Measurements from ENCODE around the gene TXK. TPM values are rescaled to one million over a fixed set of nuclear protein-coding genes. Genes with fewer than 3 reads are reported as not detected.

Gene TXK
- total RNA-seq, 1 donor from 2014 or later, result 0.36 TPM

DNA sequence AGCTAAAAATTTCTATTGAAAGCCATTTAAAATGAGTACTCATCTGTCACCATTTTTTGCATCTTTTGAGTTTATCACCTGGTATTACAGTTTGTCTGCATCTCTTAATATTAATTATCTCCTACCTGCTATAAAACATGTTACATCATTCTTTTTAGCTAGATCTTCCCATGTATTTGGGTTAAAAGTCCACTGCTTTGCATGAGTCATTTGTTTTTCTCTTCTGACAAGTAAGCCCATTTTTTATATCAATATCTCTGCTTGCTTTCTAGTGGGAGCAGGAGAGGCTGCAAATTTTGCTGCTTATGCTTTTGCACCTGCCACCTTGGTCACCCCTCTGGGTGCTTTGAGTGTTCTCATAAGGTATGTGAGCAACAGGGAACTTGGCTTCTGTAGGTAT is 101.3 kb downstream of the TXK start:
- Mint-ChIP-seq H3K27ac (ENCODE audit: unreplicated experiment) (no peak overlapping the region), H3K9me3 (ENCODE audit: unreplicated experiment) (no peaks in the 10 kb centered on the region), H3K4me3 (ENCODE audit: unreplicated experiment) (no peak overlapping the region), H3K27me3 (ENCODE audit: unreplicated experiment) (no peaks in the 10 kb centered on the region), H3K4me1 (ENCODE audit: unreplicated experiment) (no peaks in the 10 kb centered on the region), H3K36me3 (ENCODE audit: low read depth, unreplicated experiment) (no peaks in the 10 kb centered on the region)
- TF ChIP-seq, protein P1, sequence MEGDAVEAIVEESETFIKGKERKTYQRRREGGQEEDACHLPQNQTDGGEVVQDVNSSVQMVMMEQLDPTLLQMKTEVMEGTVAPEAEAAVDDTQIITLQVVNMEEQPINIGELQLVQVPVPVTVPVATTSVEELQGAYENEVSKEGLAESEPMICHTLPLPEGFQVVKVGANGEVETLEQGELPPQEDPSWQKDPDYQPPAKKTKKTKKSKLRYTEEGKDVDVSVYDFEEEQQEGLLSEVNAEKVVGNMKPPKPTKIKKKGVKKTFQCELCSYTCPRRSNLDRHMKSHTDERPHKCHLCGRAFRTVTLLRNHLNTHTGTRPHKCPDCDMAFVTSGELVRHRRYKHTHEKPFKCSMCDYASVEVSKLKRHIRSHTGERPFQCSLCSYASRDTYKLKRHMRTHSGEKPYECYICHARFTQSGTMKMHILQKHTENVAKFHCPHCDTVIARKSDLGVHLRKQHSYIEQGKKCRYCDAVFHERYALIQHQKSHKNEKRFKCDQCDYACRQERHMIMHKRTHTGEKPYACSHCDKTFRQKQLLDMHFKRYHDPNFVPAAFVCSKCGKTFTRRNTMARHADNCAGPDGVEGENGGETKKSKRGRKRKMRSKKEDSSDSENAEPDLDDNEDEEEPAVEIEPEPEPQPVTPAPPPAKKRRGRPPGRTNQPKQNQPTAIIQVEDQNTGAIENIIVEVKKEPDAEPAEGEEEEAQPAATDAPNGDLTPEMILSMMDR (IDR thresholded peaks at IDR 0.05; ENCODE audit: unreplicated experiment), result no peak
- DNase-seq (ENCODE audit: low spot score), result no peak

DNA sequence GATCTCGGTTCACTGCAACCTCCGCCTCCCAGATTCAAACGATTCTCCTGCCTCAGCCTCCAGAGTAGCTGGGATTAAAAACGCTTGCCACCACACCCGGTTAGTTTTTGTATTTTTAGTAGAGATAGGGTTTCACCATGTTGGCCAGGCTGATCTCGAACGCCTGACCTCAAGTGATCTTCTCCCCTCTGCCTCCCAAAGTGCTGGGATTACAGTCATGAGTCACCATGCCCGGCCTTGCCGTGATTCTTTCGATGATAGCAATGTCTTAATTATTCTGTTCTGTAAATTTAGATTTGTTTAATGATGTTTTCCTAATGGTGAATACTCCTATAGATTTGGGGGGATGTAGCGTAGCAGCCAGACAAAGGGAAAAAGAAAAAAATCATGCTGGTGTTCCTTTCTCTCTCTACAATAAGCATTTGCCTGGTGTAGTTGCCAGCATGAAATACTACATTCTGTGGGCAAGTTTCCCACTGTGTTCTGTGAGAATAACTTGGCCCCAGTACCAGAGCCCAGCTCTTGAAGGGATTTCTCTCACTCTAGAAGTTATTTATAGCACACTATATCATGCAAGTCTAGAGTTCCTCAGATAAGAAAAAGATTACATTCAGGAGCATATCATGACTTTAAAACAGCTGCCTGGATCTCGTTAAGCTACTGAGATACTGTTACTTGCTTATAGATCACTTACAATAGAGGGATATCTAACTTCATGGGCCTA is 102.1 kb downstream of the TXK start:
- no peak for DNase-seq (ENCODE audit: low spot score)
- TF ChIP-seq, protein P1 (IDR thresholded peaks at IDR 0.05; ENCODE audit: unreplicated experiment), result no peak
- no peaks in the 10 kb centered on the region for H3K4me1 Mint-ChIP-seq (ENCODE audit: unreplicated experiment)

DNA sequence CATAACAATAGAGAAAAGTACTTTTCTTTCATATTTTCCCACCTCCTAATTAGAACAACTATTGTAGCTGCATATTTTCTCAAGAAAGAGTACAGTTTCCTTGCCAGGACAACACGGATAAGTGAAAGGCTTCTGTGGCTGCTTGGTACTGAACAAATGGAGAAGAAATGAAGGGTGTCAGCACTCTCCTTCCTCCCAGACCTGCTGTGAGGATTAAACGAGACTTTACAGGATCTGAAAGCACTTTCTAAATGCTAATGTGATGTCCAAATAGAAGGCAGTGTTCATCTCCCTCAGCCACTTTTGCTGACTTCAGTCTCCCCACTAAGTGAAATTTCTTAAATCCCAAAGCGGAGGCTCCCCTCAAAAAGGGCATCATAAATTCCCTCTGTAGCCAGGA is 103.6 kb downstream of the TXK start:
- H3K27me3 Mint-ChIP-seq (ENCODE audit: unreplicated experiment), result no peaks in the 10 kb centered on the region
- H3K9me3 Mint-ChIP-seq (ENCODE audit: unreplicated experiment), result no peaks in the 10 kb centered on the region
- TF ChIP-seq, protein P1 (IDR thresholded peaks at IDR 0.05; ENCODE audit: unreplicated experiment), result no peak
- H3K36me3 Mint-ChIP-seq (ENCODE audit: low read depth, unreplicated experiment), result no peaks in the 10 kb centered on the region
- H3K27ac Mint-ChIP-seq (ENCODE audit: unreplicated experiment), result no peak overlapping the region
- no peak for DNase-seq (ENCODE audit: low spot score)
- no peaks in the 10 kb centered on the region for H3K4me1 Mint-ChIP-seq (ENCODE audit: unreplicated experiment)
- H3K4me3 Mint-ChIP-seq (ENCODE audit: unreplicated experiment), result no peak overlapping the region

More for the DNA sequence above, 102.1 kb downstream of the TXK start:
- Mint-ChIP-seq H3K9me3 (ENCODE audit: unreplicated experiment) (no peaks in the 10 kb centered on the region), H3K27ac (ENCODE audit: unreplicated experiment) (no peak overlapping the region), H3K27me3 (ENCODE audit: unreplicated experiment) (no peaks in the 10 kb centered on the region), H3K36me3 (ENCODE audit: low read depth, unreplicated experiment) (no peaks in the 10 kb centered on the region), H3K4me3 (ENCODE audit: unreplicated experiment) (no peak overlapping the region)

DNA sequence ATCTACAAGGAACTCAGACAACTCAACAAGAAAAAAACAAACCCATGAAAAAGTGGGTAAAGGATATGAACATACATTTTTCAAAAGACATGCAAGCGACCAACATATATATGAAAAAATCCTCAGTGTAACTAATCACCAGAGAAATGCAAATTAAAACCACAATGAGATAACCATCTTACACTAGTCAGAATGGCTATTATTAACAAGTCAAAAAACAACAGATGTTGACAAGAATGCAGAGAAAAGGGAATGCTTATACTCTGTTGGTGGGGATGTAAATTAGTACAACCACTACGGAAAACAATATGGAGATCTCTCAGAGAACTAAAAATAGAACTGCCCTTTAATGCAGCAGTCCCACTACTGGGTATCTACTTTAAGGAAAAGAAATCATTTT is 105.4 kb downstream of the TXK start:
- H3K36me3 Mint-ChIP-seq (ENCODE audit: low read depth, unreplicated experiment), result no peaks in the 10 kb centered on the region
- no peak overlapping the region for H3K27ac Mint-ChIP-seq (ENCODE audit: unreplicated experiment)
- no peaks in the 10 kb centered on the region for H3K9me3 Mint-ChIP-seq (ENCODE audit: unreplicated experiment)
- no peaks in the 10 kb centered on the region for H3K4me1 Mint-ChIP-seq (ENCODE audit: unreplicated experiment)
- no peaks in the 10 kb centered on the region for H3K27me3 Mint-ChIP-seq (ENCODE audit: unreplicated experiment)
- DNase-seq (ENCODE audit: low spot score), result no peak
- H3K4me3 Mint-ChIP-seq (ENCODE audit: unreplicated experiment), result no peak overlapping the region
- TF ChIP-seq, protein P1 (IDR thresholded peaks at IDR 0.05; ENCODE audit: unreplicated experiment), result no peak

DNA sequence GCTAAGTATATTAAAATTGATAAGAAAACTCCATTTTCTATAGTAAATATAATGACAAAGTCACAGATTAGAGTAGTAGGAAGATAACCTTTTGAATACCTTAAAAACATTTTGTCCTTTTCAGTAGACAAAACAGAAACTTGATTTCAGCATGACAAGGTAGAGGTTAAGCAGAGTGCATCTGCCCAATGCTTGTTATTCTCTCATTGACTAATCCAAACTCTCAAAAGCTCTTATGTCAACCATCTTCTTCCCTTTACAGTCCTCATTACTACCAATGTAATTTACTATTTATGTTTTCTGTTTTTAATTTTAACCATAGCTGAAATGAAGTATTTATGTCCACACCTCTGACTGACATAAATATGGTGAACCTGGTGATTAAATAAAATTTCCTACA is 106.4 kb downstream of the TXK start:
- Mint-ChIP-seq H3K27ac (ENCODE audit: unreplicated experiment) (no peak overlapping the region), H3K9me3 (ENCODE audit: unreplicated experiment) (no peaks in the 10 kb centered on the region), H3K4me1 (ENCODE audit: unreplicated experiment) (no peaks in the 10 kb centered on the region)

More for the DNA sequence above, 106.4 kb downstream of the TXK start:
- no peaks in the 10 kb centered on the region for H3K36me3 Mint-ChIP-seq (ENCODE audit: low read depth, unreplicated experiment)
- no peak for DNase-seq (ENCODE audit: low spot score)
- TF ChIP-seq, protein P1 (IDR thresholded peaks at IDR 0.05; ENCODE audit: unreplicated experiment), result no peak
- no peaks in the 10 kb centered on the region for H3K27me3 Mint-ChIP-seq (ENCODE audit: unreplicated experiment)
- no peak overlapping the region for H3K4me3 Mint-ChIP-seq (ENCODE audit: unreplicated experiment)
